Fibroblast of the aortic adventitia (primary cell): ENCODE measurements around the gene MALRD1. TPM values are rescaled to one million over a fixed set of nuclear protein-coding genes. Genes with fewer than 3 reads are reported as not detected.

Source experiments
- DNase-seq: peaks from one replicate; pipeline ENCODE4 v3.0.0-alpha.2; 2010; ENCODE audit warnings: low read depth
- H3K4me3 ChIP-seq: 2 replicates; pipeline ENCODE4 v1.5.1; 2011; ENCODE audit warnings: low read depth, mild to moderate bottlenecking, control low read depth, low read length, moderate library complexity
- CTCF ChIP-seq: IDR thresholded peaks from 2 replicates; pipeline ENCODE4 v1.5.1; 2011; ENCODE audit warnings: mild to moderate bottlenecking, low read length, control low read depth, inconsistent platforms; ENCODE audit not compliant: insufficient read depth
- total RNA-seq: library from RNA; depleted of rRNA; stranded (reverse); fragments of >200 nt; gene quantifications from 2 replicates; pipeline ENCODE4 v1.2.3, GENCODE V29; 2012; ENCODE audit warnings: low replicate concordance

MALRD1 gene
- total RNA-seq, 1 donor = 0.36 TPM

GRCh38 chr10:19449860-19450259 lies 401.3 kb downstream of the MALRD1 start:
- H3K4me3 ChIP-seq = no peak overlapping the region
- no peak for DNase-seq
- no peak for TF ChIP-seq CTCF

GRCh38 chr10:19451356-19451755 lies 402.8 kb downstream of the MALRD1 start:
- no peak for TF ChIP-seq CTCF
- no peak for DNase-seq
- no peak overlapping the region for H3K4me3 ChIP-seq

GRCh38 chr10:19451937-19452336 lies 403.3 kb downstream of the MALRD1 start:
- no peak for TF ChIP-seq CTCF
- DNase-seq = no peak
- no peak overlapping the region for H3K4me3 ChIP-seq

GRCh38 chr10:19453967-19454366 lies 405.4 kb downstream of the MALRD1 start:
- TF ChIP-seq CTCF = no peak
- no peak for DNase-seq
- H3K4me3 ChIP-seq = no peak overlapping the region

- no peak for DNase-seq
- no peak for TF ChIP-seq CTCF
- no peak overlapping the region for H3K4me3 ChIP-seq
Measured at GRCh38 chr10:19461588-19461987, 413.0 kb downstream of the MALRD1 start.

GRCh38 chr10:19466709-19467108 lies 418.1 kb downstream of the MALRD1 start:
- DNase-seq = no peak
- H3K4me3 ChIP-seq = no peak overlapping the region
- TF ChIP-seq CTCF = no peak

GRCh38 chr10:19468413-19468812 lies 419.8 kb downstream of the MALRD1 start:
- DNase-seq = no peak
- no peak for TF ChIP-seq CTCF
- no peak overlapping the region for H3K4me3 ChIP-seq
